Measurements from ENCODE around the gene CBY3. TPM values are rescaled to one million over a fixed set of nuclear protein-coding genes. Genes with fewer than 3 reads are reported as not detected.

CBY3 gene
- total and polyA plus RNA-seq, 2 of the 13 experiments (the other 11 are each of a cell fraction or from before 2014, with no cell fraction given) = not detected

DNA sequence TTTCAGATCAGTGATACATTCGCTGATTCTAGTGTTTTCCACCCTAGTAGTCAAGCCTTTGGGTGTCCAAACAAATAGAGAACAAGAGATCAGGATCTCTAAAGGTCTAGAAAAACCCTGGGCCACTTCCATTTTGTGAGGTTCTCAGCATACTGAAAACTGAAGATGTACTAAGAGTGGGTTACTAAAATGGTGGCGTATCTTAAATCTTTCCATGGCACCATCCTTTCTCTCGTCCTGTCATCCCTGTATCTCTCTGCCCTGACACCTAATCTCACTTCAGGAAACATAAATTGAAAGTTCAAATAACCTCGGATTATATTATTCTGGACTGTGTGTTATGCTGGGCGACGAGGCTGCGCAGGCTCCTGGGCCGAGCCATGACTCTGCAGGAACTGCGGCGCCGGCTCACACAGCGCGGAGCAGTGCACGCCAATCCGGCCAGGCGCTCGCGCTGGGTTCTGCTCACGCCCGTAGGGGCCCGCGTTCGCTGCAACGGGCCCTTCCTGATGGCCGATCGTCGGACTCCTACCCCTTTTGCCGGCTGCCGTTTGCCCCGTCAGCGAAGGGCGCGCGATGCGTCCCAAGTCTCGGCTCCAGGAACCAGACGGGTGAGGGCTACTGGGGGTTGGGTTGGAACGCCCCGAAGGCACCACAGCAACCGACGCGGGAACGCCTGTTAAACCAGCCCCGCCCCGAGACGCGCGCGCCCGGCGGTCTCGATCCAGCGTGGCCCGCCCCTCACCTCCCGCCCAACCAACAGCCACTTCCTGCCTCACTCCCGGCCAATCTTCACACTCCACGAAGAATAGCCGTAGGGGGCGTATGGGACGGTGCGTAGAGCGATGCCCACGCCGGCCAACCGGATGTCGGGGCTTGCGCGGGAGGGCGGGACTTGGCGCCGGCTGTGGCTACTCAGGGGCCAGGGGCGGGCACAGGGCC lies 17.4 kb upstream of the CBY3 start (continued):
- TF ChIP-seq, protein P1, sequence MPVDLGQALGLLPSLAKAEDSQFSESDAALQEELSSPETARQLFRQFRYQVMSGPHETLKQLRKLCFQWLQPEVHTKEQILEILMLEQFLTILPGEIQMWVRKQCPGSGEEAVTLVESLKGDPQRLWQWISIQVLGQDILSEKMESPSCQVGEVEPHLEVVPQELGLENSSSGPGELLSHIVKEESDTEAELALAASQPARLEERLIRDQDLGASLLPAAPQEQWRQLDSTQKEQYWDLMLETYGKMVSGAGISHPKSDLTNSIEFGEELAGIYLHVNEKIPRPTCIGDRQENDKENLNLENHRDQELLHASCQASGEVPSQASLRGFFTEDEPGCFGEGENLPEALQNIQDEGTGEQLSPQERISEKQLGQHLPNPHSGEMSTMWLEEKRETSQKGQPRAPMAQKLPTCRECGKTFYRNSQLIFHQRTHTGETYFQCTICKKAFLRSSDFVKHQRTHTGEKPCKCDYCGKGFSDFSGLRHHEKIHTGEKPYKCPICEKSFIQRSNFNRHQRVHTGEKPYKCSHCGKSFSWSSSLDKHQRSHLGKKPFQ (CRISPR knock-in tag; IDR thresholded peaks at IDR 0.05; ENCODE audit: insufficient replicate concordance) = no peak
- TF ChIP-seq CBFB (CRISPR knock-in tag; IDR thresholded peaks at IDR 0.05) = no peak
- no peak for TF ChIP-seq ESRRA (CRISPR knock-in tag; IDR thresholded peaks at IDR 0.05; ENCODE audit: low read depth)
- TF ChIP-seq ZNF232 (CRISPR knock-in tag; IDR thresholded peaks at IDR 0.05; ENCODE audit: borderline replicate concordance) = 0 out of 2 replicates have a peak, but pooled peaks have one; percentile 45
- TF ChIP-seq ZNF841 (CRISPR knock-in tag; IDR thresholded peaks at IDR 0.05; ENCODE audit: borderline replicate concordance) = peak; percentile 81; the same call in 1 of the 2 replicates
- no peak for TF ChIP-seq TBP (CRISPR knock-in tag; IDR thresholded peaks at IDR 0.05)
- no peak for TF ChIP-seq HOXA5 (CRISPR knock-in tag; IDR thresholded peaks at IDR 0.05)
- TF ChIP-seq ZNF34 (CRISPR knock-in tag; IDR thresholded peaks at IDR 0.05; ENCODE audit: borderline replicate concordance) = peak; percentile 73; the same call in 1 of the 2 replicates
- TF ChIP-seq RFX5 (IDR thresholded peaks at IDR 0.05; ENCODE audit: low read depth, low read length) = 0 out of 2 replicates have a peak, but pooled peaks have one; percentile 20
- no peak for TF ChIP-seq SYNCRIP (IDR thresholded peaks at IDR 0.05; ENCODE audit: insufficient read depth, low read depth, low read length)
- no peak for TF ChIP-seq GTF2F1 (IDR thresholded peaks at IDR 0.05; ENCODE audit: low read length)
- TF ChIP-seq ZNF790 (CRISPR knock-in tag; IDR thresholded peaks at IDR 0.05; ENCODE audit: borderline replicate concordance) = no peak
- peak; percentile 96 for TF ChIP-seq PBX2 (CRISPR knock-in tag; IDR thresholded peaks at IDR 0.05)
- TF ChIP-seq, protein P2, sequence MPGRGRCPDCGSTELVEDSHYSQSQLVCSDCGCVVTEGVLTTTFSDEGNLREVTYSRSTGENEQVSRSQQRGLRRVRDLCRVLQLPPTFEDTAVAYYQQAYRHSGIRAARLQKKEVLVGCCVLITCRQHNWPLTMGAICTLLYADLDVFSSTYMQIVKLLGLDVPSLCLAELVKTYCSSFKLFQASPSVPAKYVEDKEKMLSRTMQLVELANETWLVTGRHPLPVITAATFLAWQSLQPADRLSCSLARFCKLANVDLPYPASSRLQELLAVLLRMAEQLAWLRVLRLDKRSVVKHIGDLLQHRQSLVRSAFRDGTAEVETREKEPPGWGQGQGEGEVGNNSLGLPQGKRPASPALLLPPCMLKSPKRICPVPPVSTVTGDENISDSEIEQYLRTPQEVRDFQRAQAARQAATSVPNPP (CRISPR knock-in tag; IDR thresholded peaks at IDR 0.05) = no peak; the same call in 1 of the 2 replicates
- TF ChIP-seq, protein P3, sequence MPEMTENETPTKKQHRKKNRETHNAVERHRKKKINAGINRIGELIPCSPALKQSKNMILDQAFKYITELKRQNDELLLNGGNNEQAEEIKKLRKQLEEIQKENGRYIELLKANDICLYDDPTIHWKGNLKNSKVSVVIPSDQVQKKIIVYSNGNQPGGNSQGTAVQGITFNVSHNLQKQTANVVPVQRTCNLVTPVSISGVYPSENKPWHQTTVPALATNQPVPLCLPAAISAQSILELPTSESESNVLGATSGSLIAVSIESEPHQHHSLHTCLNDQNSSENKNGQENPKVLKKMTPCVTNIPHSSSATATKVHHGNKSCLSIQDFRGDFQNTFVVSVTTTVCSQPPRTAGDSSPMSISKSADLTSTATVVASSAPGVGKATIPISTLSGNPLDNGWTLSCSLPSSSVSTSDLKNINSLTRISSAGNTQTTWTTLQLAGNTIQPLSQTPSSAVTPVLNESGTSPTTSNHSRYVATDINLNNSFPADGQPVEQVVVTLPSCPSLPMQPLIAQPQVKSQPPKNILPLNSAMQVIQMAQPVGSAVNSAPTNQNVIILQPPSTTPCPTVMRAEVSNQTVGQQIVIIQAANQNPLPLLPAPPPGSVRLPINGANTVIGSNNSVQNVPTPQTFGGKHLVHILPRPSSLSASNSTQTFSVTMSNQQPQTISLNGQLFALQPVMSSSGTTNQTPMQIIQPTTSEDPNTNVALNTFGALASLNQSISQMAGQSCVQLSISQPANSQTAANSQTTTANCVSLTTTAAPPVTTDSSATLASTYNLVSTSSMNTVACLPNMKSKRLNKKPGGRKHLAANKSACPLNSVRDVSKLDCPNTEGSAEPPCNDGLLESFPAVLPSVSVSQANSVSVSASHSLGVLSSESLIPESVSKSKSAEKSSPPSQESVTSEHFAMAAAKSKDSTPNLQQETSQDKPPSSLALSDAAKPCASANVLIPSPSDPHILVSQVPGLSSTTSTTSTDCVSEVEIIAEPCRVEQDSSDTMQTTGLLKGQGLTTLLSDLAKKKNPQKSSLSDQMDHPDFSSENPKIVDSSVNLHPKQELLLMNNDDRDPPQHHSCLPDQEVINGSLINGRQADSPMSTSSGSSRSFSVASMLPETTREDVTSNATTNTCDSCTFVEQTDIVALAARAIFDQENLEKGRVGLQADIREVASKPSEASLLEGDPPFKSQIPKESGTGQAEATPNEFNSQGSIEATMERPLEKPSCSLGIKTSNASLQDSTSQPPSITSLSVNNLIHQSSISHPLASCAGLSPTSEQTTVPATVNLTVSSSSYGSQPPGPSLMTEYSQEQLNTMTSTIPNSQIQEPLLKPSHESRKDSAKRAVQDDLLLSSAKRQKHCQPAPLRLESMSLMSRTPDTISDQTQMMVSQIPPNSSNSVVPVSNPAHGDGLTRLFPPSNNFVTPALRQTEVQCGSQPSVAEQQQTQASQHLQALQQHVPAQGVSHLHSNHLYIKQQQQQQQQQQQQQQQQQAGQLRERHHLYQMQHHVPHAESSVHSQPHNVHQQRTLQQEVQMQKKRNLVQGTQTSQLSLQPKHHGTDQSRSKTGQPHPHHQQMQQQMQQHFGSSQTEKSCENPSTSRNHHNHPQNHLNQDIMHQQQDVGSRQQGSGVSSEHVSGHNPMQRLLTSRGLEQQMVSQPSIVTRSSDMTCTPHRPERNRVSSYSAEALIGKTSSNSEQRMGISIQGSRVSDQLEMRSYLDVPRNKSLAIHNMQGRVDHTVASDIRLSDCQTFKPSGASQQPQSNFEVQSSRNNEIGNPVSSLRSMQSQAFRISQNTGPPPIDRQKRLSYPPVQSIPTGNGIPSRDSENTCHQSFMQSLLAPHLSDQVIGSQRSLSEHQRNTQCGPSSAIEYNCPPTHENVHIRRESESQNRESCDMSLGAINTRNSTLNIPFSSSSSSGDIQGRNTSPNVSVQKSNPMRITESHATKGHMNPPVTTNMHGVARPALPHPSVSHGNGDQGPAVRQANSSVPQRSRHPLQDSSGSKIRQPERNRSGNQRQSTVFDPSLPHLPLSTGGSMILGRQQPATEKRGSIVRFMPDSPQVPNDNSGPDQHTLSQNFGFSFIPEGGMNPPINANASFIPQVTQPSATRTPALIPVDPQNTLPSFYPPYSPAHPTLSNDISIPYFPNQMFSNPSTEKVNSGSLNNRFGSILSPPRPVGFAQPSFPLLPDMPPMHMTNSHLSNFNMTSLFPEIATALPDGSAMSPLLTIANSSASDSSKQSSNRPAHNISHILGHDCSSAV (CRISPR knock-in tag; IDR thresholded peaks at IDR 0.05; ENCODE audit: borderline replicate concordance) = no peak

All from HepG2 (cell line).